CD4-positive, alpha-beta T cell (primary cell): Measurements from ENCODE around the gene BCORL1. TPM values are rescaled to one million over a fixed set of nuclear protein-coding genes. Genes with fewer than 3 reads are reported as not detected.

ENCODE experiments used
- ATAC-seq: fragments of 200-7000 bp; cut with Tn5 transposase; one replicate; pipeline ENCODE4 v1.10.0; 2022; ENCODE audit warnings: mild to moderate bottlenecking; ENCODE audit not compliant: poor library complexity
- CTCF ChIA-PET: fragments of 350-600 bp; sonication (Branson Sonifier 250); formaldehyde crosslinking; loops from one replicate; lab custom pipeline; 2021; ENCODE audit warnings: antibody characterized with exemption, inconsistent platforms; lab: Charles Lee
- POLR2A ChIA-PET: fragments of 350-600 bp; sonication (Branson Sonifier 250); formaldehyde crosslinking; loops from one replicate; lab custom pipeline; 2021; ENCODE audit warnings: antibody characterized with exemption, inconsistent platforms; lab: Charles Lee
- DNase-seq, 14 experiments: peaks; one replicate each; pipeline ENCODE4 v3.0.0-alpha.2; 2013 to 2020; ENCODE audit warnings: mixed read lengths in 2 of 14
- H3K27ac ChIP-seq, 2 donors: one replicate each; pipeline versions ENCODE4 v1.5.1 to v1.7.0; 2013; ENCODE audit warnings: low read length in 2 of 2, low read depth in 1 of 2, mild to moderate bottlenecking in 1 of 2
- H3K27me3 ChIP-seq, 2 experiments: 1 replicate in 1 of 2; 2 replicates in 1 of 2; pipeline versions ENCODE4 v1.6.1 to v1.7.0; 2013; ENCODE audit warnings: low read length in 2 of 2, control low read depth in 1 of 2, mild to moderate bottlenecking in 1 of 2, moderate library complexity in 1 of 2; ENCODE audit not compliant: insufficient read depth in 2 of 2, control insufficient read depth in 1 of 2
- H3K36me3 ChIP-seq: one replicate; pipeline ENCODE4 v1.6.1; 2013; ENCODE audit warnings: low read length, control low read depth; ENCODE audit not compliant: insufficient read depth
- H3K4me1 ChIP-seq: one replicate; pipeline ENCODE4 v1.6.1; 2013; ENCODE audit warnings: low read length, control low read depth; ENCODE audit not compliant: insufficient read depth
- H3K4me3 ChIP-seq: one replicate; pipeline ENCODE4 v1.5.1; 2013; ENCODE audit warnings: mild to moderate bottlenecking, low read length, moderate library complexity
- H3K9me3 ChIP-seq, 2 experiments: 1 replicate in 1 of 2; 2 replicates in 1 of 2; pipeline versions ENCODE4 v1.6.1 to v1.7.0; 2013; ENCODE audit warnings: low read length in 2 of 2, mild to moderate bottlenecking in 2 of 2, control low read depth in 1 of 2, moderate library complexity in 1 of 2; ENCODE audit not compliant: control insufficient read depth in 1 of 2, insufficient read depth in 1 of 2
- H3K27ac Mint-ChIP-seq: one replicate; pipeline ENCODE4 v1.8.0; 2020; ENCODE audit warnings: mixed read lengths
- H3K27me3 Mint-ChIP-seq: one replicate; pipeline ENCODE4 v1.8.0; 2021; ENCODE audit warnings: mixed read lengths
- H3K36me3 Mint-ChIP-seq: one replicate; pipeline ENCODE4 v1.8.0; 2021; ENCODE audit warnings: low read depth, mixed read lengths
- H3K4me1 Mint-ChIP-seq: one replicate; pipeline ENCODE4 v1.8.0; 2021; ENCODE audit warnings: low read depth, mixed read lengths
- H3K4me3 Mint-ChIP-seq: one replicate; pipeline ENCODE4 v1.8.0; 2020; ENCODE audit warnings: mild to moderate bottlenecking, mixed read lengths
- H3K9me3 Mint-ChIP-seq: one replicate; pipeline ENCODE4 v1.8.0; 2020; ENCODE audit warnings: mixed read lengths
- intact Hi-C, 2 experiments: fragments of 100-400 bp; cut with DNase I in 1 of 2; cut with micrococcal nuclease in 1 of 2; formaldehyde crosslinking; loops; one replicate each; pipeline versions ENCODE4 v1.15.1 to v1.9.0; 2023 to 2025; cut with DNase I, micrococcal nuclease
- total RNA-seq, 174 experiments: library from RNA in 2 of 174; stranded (reverse) in 2 of 174; gene quantifications; one replicate each; pipeline ENCODE4 v1.2.3 and lab custom pipeline; 2021 to 2026
- TF ChIP-seq, protein P1 (sequence below): fragments of 200-600 bp; IDR thresholded peaks from one replicate; pipeline ENCODE4 v1.8.0; 2022; ENCODE audit warnings: antibody characterized with exemption, mild to moderate bottlenecking

Gene BCORL1
- total RNA-seq, 2 experiments from 2014 or later, result 3.4 to 3.5 TPM

DNA sequence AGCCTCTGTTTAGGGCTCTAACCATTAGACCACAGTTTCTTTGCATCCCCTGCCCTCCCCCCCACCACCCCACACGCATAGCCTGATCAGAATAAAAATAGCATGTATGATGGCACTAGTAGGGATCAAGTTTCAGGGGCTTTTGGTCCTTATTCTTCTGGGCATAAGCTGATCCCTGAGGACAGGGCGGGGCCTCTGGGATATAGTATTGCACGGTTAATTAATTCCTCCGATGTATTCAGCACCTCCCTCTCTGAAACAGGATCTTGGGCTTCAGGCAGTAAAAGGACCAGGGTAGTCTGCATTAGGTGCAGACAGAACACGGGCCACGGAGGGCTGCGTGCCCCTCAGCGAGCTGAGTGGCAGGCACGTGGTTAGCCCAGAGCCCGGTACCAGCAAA is 70.8 kb downstream of the BCORL1 start:
- Mint-ChIP-seq H3K4me3 (no peak overlapping the region), H3K27ac (no peak overlapping the region), H3K9me3 (no peaks in the 10 kb centered on the region), H3K36me3 (peaks cover 42% of the 10 kb centered on the region), H3K27me3 (no peaks in the 10 kb centered on the region), H3K4me1 (no peaks in the 10 kb centered on the region)
- ChIA-PET POLR2A (no interaction called here), CTCF (no interaction called here)
- H3K36me3 ChIP-seq, result peaks cover 37% of the 10 kb centered on the region
- H3K9me3 ChIP-seq, result no peaks in the 10 kb centered on the region
- intact Hi-C loops, result no loop called here
- no peak for ATAC-seq
- no peak for DNase-seq
- H3K4me3 ChIP-seq, result no peak overlapping the region
- H3K27ac ChIP-seq, result no peak overlapping the region
- TF ChIP-seq, protein P1, sequence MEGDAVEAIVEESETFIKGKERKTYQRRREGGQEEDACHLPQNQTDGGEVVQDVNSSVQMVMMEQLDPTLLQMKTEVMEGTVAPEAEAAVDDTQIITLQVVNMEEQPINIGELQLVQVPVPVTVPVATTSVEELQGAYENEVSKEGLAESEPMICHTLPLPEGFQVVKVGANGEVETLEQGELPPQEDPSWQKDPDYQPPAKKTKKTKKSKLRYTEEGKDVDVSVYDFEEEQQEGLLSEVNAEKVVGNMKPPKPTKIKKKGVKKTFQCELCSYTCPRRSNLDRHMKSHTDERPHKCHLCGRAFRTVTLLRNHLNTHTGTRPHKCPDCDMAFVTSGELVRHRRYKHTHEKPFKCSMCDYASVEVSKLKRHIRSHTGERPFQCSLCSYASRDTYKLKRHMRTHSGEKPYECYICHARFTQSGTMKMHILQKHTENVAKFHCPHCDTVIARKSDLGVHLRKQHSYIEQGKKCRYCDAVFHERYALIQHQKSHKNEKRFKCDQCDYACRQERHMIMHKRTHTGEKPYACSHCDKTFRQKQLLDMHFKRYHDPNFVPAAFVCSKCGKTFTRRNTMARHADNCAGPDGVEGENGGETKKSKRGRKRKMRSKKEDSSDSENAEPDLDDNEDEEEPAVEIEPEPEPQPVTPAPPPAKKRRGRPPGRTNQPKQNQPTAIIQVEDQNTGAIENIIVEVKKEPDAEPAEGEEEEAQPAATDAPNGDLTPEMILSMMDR, result no peak
- H3K4me1 ChIP-seq, result no peaks in the 10 kb centered on the region
- H3K27me3 ChIP-seq, result no peaks in the 10 kb centered on the region

DNA sequence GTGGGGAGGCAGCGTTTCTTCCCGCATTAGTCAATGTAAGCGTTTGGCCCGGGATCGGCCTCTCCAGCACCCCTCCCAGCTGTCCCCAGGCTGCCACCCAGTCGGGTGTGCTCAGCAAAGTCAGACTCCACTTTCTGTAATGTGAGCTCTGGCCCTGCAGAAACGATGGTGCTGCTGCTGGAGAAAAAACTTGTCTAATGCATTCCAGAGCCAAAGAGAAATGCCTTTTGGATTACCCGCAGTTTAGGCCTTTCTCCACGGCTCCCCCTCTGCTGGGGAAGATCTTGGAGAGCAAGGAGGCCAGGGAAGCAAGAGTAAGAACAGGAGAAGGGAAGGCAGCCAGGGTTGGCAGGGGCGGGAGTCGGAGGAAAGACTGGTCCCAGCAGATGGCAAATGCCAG is 72.7 kb downstream of the BCORL1 start:
- TF ChIP-seq, protein P1, result no peak
- Mint-ChIP-seq H3K4me1 (peaks cover 10% of the 10 kb centered on the region), H3K36me3 (peaks cover 27% of the 10 kb centered on the region), H3K9me3 (no peaks in the 10 kb centered on the region), H3K27me3 (no peaks in the 10 kb centered on the region), H3K4me3 (no peak overlapping the region), H3K27ac (no peak overlapping the region)
- CTCF ChIA-PET, result no interaction called here
- H3K9me3 ChIP-seq, result no peaks in the 10 kb centered on the region
- peaks cover 6% of the 10 kb centered on the region for H3K4me1 ChIP-seq
- ATAC-seq (no peak), DNase-seq (no peak)
- no peaks in the 10 kb centered on the region for H3K27me3 ChIP-seq
- intact Hi-C loops, result no loop called here
- peaks cover 30% of the 10 kb centered on the region for H3K36me3 ChIP-seq
- no peak overlapping the region for H3K4me3 ChIP-seq
- H3K27ac ChIP-seq, result no peak overlapping the region
- POLR2A ChIA-PET, result no interaction called here

DNA sequence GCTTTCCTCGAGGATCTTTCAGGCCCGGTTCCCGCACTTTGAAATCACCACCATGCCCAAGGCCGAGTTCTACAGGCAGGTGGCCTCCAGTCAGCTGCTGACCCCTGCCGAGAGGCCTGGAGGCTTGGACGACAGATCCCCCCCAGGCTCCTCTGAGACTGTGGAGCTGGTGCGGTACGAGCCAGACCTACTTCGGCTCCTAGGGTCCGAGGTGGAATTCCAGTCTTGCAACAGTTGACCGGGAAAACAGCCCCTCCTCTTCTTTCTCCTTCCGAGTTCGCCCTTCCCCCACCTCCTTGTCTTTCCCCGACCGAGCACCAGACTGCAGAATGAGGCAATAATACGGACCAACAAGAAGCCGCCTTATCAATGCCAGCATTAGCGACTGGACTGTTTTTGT is 73.5 kb downstream of the BCORL1 start:
- Histone ChIP-seq H3K36me3 (peaks cover 29% of the 10 kb centered on the region), H3K4me1 (peaks cover 10% of the 10 kb centered on the region), H3K9me3 (no peaks in the 10 kb centered on the region), H3K4me3 (no peak overlapping the region), H3K27ac (no peak overlapping the region), H3K27me3 (no peaks in the 10 kb centered on the region)
- ATAC-seq (no peak), DNase-seq (no peak)
- CTCF ChIA-PET, result no interaction called here
- H3K9me3 Mint-ChIP-seq, result no peaks in the 10 kb centered on the region
- intact Hi-C loops, result no loop called here
- no peak overlapping the region for H3K27ac Mint-ChIP-seq
- H3K36me3 Mint-ChIP-seq, result peaks cover 27% of the 10 kb centered on the region
- H3K27me3 Mint-ChIP-seq, result no peaks in the 10 kb centered on the region
- POLR2A ChIA-PET, result no interaction called here
- peaks cover 10% of the 10 kb centered on the region for H3K4me1 Mint-ChIP-seq
- H3K4me3 Mint-ChIP-seq, result no peak overlapping the region
- TF ChIP-seq, protein P1, result no peak
